GM18526 (cell line): ENCODE results near the gene DHX29.

ENCODE experiments used
- POLR2A ChIP-seq: IDR thresholded peaks from 3 replicates; pipeline ENCODE4 v1.6.1; 2011; ENCODE audit not compliant: insufficient read length; ENCODE audit errors: extremely low read depth

DHX29 gene

DNA sequence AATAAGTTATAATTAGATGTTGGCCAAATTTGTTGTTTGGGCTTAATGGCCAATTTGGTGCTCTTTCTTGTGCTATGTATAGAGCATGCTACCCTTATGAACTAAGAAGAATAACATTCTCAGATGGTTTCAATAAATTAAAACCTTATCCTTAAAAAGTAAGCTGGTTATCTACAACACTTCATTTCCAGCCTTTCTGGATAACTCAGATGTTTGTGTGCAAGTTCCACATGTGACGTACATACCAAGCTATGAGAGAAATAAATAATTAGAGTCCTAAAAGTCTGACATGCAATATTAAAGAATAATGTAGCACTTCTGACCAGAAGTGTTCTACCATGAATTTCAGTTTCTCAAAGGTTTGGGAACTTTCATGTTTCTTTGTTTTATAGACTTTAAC is 12.0 kb upstream of the DHX29 start:
- no peak for TF ChIP-seq POLR2A

DNA sequence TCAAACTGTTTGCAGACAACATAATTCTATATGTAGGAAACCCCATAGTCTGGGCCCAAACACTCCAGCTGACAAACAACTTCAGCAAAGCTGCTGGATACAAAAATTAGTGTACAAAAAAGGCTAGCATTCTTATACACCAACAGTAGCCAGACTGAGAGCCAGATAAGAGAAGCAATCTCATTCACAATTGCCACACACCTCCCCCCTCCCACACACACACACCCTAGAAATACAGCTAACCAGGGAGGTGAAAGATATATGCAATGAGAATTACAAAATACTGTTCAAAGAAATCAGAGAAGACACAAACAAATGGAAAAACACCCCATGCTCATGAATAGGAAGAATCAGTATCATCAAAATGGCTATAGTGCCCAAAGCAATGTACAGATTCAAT is 9.3 kb upstream of the DHX29 start:
- no peak for TF ChIP-seq POLR2A

DNA sequence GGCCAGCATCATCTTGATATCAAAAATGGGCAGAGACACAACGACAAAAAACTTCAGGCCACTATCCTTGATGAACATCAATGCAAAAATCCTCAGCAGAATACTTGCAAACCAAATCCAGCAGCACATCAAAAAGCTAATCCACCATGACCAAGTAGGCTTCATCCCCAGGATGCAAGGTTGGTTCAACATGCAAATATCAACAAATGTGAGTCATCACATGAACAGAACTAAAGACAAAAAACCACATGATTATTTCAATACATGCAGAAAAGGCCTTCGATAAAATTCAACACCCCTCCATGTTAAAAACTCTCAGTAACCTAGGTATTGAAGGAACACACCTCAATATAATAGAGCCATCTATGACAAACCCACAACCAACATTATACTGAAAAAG is 8.8 kb upstream of the DHX29 start:
- no peak for TF ChIP-seq POLR2A

DNA sequence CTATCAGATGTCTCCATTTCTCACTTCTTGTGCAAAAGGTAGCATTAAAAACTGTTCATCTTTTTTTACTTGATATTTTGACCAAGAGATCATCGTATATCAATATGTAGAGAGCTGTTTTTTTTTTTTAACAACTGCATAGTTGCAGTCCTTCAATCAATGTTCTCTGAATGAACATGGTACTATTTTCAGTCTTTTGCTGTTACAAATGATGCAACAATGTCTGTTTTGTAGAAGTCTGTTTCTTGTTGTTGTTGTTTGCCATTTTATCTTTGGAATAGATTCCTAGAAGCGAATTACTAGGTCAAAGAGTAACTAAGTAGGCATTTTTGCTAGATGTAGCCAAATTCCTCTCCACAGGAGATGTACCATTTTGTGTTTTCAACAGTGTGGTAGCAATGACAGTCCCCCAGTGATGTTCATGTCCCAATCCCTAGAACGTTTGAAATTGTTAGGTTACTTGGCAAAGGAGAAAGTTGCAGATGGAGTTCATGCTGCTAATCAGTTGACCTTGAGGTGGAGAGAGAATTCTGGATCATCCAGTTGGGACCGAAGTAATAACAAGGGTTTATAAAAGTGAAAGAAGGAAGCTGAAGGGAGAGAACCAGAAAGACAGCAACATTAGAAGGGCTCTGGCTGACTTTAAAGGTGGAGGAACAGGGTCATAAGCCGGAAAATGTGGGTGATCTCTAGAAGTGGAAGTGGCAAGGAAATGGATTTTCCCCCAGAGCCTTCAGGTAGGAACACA is 6.5 kb upstream of the DHX29 start:
- TF ChIP-seq POLR2A = no peak

DNA sequence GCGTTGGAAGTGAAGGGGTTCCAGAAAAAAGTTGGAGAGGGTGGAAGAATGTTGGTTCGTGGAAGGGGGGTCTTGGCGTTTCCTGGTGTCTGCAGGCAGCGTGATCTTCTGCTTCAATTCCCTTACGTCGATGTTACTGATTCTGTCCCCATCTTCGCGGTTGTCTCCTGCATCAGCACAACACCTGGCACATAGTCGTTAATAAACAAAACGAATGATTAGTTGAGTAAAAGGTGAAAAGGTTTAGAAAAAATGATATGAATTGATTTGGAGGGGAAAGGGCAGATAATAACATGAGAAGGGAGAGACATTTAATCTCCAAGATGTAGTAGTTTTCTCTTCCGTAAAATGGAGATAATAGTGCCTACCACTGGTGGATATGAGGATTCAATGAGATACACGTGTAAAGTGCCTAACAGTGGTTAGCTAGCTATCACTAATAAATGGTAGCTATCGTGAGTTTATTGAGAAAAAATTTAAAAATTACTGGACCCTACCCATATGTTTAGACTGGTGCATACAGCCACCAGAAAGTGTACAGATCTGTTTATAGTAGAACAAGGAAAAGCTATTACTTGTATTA is 851 bp upstream of the DHX29 start:
- TF ChIP-seq POLR2A = no peak

DNA sequence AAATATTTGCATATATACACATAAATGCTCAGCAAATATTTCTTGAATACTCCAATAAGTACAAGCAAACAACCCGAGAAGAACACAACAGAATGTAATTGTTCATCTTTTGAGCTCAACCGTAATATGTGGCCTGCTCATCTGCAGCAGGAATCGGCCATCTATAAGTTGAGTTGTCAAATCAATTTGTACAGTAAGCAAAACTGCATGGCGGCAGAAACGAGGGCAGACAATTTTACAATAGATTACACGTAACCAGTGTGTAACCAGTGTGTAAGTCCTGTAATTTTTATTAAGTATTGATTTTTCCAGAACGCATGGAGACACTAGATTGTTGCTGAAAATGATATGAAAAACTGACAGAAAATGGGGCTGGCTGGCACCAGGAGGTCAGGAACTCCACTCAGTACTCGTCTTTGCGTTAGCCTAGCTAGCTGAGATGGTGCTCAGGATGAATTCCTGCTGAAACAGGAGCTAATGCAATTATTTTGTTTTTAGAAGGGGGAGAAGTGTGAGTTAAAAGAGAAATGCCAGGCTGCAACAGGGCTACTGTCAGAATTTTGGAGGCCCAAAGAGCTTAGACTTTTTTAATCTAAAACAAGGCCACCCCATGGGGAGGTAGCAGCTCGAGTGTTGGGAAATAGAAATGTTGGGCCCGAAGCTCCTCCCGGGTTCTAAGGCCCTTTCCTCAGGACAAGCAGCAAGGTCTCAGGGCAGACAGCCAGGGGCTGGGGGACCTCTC is 682 bp downstream of the DHX29 start:
- TF ChIP-seq POLR2A = no peak

DNA sequence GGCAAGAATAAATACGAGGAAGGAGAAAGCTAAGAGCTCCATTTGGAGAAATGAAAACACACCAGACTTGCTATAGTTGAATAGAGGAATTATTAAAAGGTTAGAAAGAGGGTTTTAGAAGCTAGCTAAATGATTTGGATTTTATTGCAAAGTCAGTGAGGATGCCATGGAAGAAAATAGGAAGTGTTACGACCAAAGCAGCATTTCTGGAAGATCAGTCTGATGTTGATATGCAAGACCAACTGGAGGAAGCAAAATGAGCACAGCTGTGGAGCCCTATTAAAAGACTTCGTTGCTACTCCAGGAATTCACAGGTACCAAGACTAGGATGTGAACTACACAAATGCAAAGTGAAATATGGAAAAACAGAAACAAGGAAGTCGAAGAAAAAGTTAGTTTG is 2.1 kb downstream of the DHX29 start:
- no peak for TF ChIP-seq POLR2A

DNA sequence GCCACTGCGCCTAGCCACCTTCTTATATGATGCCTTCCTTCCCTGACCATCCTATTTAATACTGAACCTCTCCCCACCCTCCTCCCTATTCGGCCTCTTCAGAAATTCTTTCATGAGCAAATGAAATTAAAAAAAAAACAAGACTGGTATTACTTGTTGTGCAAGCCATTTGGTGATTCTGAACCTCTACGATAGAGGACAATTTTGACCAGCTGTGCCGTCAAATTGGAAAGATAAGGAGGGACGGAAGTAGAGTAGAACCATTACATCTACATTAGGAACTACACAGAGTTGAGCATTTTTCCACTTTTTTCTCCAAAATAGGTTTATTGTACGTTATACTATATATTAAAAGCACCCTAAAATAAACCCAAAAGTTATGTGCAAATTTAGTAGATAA is 2.9 kb downstream of the DHX29 start:
- no peak for TF ChIP-seq POLR2A

DNA sequence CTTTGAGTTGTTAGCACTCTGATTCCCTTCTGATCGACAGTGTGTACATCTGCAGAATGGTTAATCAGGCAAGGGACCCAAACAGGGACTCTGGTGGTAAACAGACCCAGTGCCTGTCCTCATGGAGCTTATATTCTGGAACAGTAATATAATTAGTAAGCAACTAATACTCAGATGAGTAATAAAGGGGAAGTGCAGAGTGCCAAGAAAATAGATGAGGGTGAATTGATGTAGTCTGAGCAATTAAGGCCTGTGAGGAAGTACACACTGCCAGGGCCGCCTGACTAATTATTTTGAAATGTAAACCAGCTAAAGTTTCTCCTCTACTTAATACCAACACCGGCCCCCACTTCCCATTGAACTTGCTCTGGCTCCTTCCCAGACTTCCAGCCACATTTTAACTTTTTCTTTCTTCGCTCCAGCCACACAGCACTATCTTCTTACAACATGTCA is 4.2 kb downstream of the DHX29 start:
- TF ChIP-seq POLR2A = no peak

DNA sequence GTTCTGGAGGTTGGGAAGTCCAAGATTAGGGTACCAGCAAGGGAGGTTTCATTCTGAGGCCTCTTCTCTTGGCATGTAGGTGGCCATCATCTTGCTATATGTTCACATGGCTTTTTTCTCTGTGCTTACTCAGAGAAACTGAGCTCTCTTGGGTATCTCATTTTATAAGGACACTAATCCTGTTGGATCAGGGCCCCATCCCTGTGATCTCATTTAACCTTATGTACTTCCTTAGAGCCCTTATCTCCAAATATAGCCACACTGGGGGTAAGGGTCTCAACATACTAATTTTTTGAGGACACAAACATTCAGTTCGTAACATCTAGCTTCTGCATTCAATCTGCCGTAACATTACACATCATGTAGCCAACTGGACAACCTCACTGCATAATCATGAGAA is 6.6 kb downstream of the DHX29 start:
- TF ChIP-seq POLR2A = no peak

DNA sequence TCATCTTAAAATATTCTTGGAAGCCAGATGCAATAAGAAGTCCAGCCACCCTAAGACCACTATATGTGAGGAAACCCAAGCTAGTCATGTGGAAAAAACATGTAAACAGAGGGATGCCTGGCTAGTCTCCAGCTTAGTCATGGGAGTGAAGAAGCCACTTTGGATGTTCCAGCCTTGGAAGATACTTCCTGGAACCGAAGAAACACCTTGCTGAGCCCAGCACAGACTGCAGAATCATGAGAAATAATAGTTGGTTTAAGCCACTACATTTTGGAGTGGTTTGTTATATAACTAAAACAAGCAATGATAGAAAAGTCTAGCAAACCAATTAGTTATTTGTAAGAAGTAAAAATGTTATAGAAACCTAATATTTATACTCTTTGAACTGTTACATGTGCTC is 12.6 kb downstream of the DHX29 start:
- no peak for TF ChIP-seq POLR2A

DNA sequence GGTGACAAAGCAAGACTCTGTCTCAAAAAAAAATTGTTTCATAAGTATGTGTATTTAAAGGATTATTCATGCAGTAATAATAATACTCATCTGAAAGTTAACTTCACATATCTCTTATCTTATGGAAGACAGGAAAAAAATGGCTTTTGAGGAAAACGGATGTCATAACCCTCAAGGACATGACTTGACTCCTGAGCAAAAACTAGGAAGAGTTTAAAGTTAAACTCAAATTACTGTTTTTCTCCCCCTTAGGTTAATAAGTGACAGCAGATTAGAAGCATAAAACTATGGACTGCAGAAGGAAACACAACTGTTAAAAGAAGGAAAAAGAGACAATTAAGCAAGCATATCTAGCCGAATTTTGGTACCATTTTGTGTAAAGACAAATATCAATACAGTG is 16.5 kb downstream of the DHX29 start:
- no peak for TF ChIP-seq POLR2A

DNA sequence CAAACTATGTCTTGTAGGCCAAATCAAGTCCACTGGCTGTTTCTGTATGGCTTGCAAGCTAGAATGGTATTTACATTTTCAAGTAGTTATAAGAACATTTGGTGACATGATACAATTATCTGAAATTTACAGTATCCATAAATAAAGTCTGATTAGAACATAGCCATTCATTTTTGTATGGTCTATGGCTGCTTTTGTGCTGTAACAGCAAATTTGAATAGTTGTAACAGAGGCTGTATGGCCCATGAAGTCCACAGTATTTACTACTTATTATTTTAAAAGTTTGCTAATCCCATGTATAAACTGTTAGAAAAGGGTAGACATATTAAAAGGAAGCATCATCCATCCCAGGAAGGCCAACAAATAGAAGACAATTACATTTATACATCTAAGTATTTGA is 17.7 kb downstream of the DHX29 start:
- TF ChIP-seq POLR2A = no peak

DNA sequence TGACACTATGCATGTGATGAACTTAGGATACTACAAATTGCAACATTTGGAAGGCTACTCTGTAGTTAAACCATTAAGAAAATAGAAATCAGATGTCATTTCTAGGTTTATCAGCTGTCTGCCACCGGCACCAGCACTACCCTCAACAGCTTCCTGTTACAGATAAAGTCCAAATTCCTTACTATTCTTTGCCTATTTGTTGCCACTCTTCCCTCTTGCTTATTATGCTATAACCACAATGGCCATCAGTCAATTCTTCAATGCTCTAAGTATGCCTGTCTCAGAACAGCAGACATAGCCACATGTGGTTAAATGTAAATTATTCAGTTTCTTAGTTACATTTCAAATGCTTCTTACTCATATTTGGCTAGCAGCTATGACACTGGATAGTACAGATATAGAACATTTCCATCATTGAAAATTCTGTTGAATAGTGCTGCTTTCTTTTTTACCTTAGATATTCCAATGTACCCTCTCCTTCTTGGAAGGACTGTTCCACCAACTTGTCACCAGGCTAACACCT is 21.0 kb downstream of the DHX29 start:
- TF ChIP-seq POLR2A = no peak

DNA sequence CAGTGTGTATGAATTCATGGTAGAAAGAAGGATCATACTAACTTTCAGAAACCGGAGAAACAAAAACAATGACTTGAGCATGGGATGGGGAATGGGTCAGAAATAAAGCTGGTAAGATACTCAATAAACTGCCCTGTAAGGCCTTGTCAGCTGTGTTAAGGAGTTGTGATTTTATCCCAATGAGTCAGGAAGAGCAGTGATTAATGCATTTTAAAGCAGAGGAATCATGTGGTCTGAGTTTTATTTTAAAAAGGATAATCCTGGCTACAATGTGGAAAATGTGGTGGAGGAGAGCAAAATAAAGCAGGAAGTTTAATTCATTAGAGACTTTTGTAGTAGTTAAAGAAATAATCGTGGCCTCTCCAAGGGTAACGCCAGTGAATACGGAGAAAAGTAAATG is 28.7 kb downstream of the DHX29 start:
- TF ChIP-seq POLR2A = no peak

DNA sequence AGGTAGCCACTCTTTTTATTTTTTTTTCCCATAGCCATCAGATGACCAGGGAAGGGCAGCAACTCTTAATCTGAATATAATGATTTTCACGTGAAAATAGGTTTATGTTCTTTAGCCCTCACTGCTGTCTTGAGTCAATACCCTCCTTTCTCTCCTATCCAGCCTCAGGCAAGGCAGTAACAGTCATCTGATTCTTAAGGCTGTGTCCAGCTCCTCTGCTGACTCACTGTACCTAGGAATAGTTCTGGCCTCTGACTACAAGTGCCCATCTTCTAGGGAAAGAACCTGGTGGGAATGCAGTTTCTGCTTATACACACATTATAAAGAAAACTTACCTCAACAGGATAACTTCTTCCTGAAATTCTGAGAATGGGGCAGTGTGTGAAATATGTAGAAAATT is 30.7 kb downstream of the DHX29 start:
- no peak for TF ChIP-seq POLR2A
